NCI-H146 treated with DMSO at 0.1 percent for 48 hours (cell line): ENCODE data around the gene GRB10.
"Not testable (repeated sequence)": the region's sequence is repeated elsewhere in the genome, so short reads cannot be mapped to it uniquely, and the experiment has no call there.

Experiments
- DNase-seq: peaks from one replicate; lab custom pipeline; 2025; ENCODE audit not compliant: unreplicated experiment; lab: John Stamatoyannopoulos, UW

GRB10 gene

GRCh38 chr7:50779427-50779826 lies 3.3 kb downstream of the GRB10 start:
- DNase-seq: no peak

DNA sequence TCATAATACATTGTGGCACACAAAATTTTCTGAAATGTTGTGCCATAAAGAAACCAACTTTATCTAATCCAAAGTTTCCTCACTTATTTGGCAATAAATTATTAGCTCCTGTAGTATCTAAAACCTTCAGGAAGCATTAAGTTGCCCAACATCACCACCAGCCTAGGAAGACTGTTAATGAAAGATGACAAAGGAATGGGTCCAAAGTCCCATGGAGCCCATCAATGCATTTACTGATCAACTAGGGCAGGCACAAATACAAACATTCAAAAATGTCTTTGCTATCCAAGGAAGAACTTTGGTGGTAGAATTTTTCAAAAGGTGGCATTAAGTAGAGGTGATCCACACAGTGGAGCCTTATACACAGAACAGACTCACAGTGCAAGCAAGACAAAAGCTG lies 4.5 kb downstream of the GRB10 start:
- no peak for DNase-seq

DNA sequence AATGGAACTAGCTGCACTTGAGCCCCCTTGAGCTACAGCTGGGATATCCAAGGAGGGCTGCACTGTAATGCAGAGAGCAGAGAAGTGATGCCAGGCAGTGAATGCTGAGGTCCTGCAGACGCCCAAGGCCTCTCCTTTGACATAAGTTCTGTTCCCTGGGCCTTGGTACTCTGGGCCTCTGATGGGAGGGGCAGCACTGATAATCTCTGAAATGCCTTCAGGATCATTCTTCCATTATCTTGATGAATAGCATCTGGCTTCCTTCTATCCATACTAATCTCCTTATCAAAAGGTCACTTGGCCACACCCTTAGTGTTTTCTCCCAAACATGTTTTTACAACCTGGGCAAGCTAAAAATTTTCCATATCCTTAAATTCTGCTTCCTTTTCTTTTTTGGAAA lies 6.9 kb downstream of the GRB10 start:
- no peak for DNase-seq

DNA sequence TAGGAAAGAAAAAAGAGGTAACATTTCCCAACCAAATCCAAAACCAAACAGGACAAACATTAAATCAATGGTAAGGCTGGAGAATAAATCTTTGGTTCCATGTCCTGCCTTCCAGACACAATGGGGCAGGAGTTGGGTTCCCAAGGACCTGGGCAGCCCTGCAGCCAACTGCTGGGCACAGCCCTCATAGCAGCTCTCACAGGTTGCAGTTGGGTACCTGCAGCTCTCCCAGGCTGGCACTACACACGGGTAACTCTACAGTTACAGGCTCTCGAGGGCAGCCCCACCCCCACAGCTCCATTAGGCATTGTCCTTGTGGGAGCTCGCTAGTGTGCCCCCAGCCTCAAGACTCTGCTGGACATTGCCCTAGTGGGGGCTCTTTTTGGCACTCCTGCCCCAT lies 7.5 kb downstream of the GRB10 start:
- DNase-seq: no peak

GRCh38 chr7:50774319-50774718 lies 8.4 kb downstream of the GRB10 start:
- DNase-seq: no peak

GRCh38 chr7:50773071-50773470 lies 9.6 kb downstream of the GRB10 start:
- DNase-seq: not testable (repeated sequence)

GRCh38 chr7:50771120-50772002 lies 11.3 kb downstream of the GRB10 start:
- DNase-seq: no peak

- DNase-seq: no peak
These were observed 13.9 kb downstream of the GRB10 start for GRCh38 chr7:50768485-50769474.

DNA sequence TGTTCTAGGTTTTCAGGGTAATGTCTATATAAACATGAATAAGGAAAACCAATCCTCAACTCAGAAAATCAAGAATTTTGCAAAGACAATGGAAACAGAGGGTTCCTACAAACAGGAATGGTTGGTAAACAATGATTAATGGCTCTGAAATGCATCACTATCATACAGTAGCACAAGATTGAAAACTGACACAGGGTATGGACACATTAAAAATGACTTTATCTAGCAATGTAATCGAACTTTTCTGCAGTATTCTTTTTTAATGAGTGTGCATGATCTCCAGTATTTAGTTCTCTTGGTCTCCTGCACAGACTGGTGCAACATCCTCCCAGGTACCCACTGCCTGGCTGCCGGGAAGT lies 15.9 kb downstream of the GRB10 start:
- no peak for DNase-seq

- DNase-seq: no peak
These were observed 16.4 kb downstream of the GRB10 start for GRCh38 chr7:50766106-50766848.

GRCh38 chr7:50762337-50762736 lies 20.4 kb downstream of the GRB10 start:
- no peak for DNase-seq

GRCh38 chr7:50761713-50762112 lies 21.0 kb downstream of the GRB10 start:
- no peak for DNase-seq

GRCh38 chr7:50757703-50758390 lies 24.8 kb downstream of the GRB10 start:
- no peak for DNase-seq

DNA sequence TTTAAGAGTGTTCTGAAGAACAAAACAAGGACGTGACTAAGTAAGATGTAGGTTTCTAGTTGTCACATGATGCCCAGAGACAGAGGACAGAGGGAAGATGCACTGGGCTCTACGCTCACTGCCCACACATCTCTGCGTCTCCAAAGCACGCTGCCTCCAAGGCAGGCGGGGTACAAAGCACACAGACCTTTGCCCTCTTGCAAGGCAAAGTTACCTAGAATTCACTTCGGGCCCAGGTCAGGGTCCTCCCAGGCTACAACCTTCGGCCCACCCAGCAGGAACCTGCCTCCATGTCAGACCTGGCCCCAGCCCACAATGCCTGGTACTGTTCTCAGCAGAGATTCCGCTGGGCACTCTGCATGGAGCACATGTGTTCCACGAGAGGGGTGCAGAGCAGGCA lies 26.5 kb downstream of the GRB10 start:
- DNase-seq: no peak

- DNase-seq: no peak
These were observed 28.0 kb downstream of the GRB10 start for GRCh38 chr7:50754684-50755083.

GRCh38 chr7:50754241-50754640 lies 28.5 kb downstream of the GRB10 start:
- no peak for DNase-seq

DNA sequence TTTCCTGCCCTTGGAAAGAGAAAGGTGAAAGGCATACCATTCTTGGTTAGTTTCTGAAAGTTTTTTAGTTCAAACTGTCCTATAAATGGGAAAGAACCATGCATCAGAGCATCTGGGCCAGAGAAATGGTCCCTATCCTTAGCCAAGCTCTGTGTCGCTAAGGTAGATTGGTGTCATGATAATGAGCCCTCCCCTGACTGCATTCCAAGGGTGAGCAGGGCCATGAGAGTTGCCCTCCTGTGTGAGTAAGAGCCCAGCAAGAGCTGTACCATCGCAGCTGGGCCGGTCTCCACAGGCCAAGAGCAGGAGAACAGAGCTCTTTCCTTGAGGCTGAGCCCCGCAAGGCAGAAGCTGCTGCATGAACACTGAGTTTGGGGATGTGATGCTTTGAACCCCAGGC lies 30.3 kb downstream of the GRB10 start:
- DNase-seq: no peak

DNA sequence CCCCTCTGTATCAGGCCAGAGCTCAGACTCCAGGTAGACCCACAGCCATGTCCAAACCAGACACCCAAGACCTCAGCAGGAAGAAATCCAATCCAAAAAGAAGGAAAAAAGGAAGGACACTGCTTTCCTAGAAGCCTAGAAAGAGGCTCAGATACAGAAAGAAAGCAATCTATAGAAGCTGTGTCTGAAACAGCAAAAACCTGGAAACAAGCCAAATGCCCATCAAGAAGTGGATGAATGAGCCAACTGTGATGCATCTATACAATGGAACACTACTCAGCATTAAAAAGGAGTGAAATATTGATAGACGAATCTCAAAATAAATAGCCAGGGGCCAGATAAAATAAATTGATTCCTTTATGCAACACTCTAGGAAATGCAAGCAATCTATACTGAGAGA lies 31.6 kb downstream of the GRB10 start:
- no peak for DNase-seq

GRCh38 chr7:50749896-50750295 lies 32.8 kb downstream of the GRB10 start:
- DNase-seq: no peak

DNA sequence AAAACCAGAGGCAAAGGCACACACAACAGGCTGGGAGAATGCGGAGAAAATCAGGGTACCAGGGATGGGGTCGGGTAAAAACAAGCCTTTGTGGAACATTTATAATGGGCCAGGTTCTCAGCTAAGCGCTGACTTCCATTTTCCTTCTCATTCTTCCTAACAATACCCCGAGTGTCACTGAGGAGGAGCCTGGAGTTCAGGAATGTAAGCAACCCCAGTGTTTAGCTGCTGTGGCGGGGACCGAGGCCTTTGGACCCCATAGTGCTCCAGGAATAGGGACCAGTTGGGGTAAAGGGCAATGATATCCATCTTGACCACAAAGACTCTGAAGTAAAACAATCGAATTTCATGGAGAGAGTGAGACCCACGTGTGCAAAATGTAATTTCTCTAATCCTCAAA lies 34.2 kb downstream of the GRB10 start:
- no peak for DNase-seq

GRCh38 chr7:50745835-50746234 lies 36.9 kb downstream of the GRB10 start:
- no peak for DNase-seq
